ENCODE results near the gene EXD2. TPM values are rescaled to one million over a fixed set of nuclear protein-coding genes. Genes with fewer than 3 reads are reported as not detected.
"Not testable (repeated sequence)": the region's sequence is repeated elsewhere in the genome, so short reads cannot be mapped to it uniquely, and the experiment has no call there.

EXD2 gene
- total and polyA plus RNA-seq, 11 donors = 7.2 to 20.9 (median 16.1) TPM

GRCh38 chr14:69288956-69289705 lies 97.8 kb downstream of the EXD2 start:
- DNase-seq (peak in 1 of 5 donors; percentile 15), ATAC-seq (no peak)
- TF ChIP-seq CTCF (IDR thresholded peaks at IDR 0.05) = no peak
- H3K4me3 ChIP-seq = no peak overlapping the region
- intact Hi-C loops (cut with DNase I) = loop anchor here in 2 of 10 donors (1.0 to 2.0 kb wide), 4 partner anchors 28 to 46 kb away; partner anchors contain the start of gene GALNT16 (in 1 of the 2)
- no peaks in the 10 kb centered on the region for H3K9me3 ChIP-seq
- H3K27ac ChIP-seq = peak overlapping the region in 10 of 12 donors; percentile 12 to 72 (median 64)
- WGBS, 4 donors = 86 to 94% (median 91%) methylated on average over 8 to 9 of the region's 9 CpGs
- no peaks in the 10 kb centered on the region for H3K36me3 ChIP-seq
- no peaks in the 10 kb centered on the region for H3K27me3 ChIP-seq
- H3K4me1 ChIP-seq = peaks cover 3 to 71% (median 50%) of the 10 kb centered on the region in 12 donors

GRCh38 chr14:69289811-69290520 lies 98.7 kb downstream of the EXD2 start:
- H3K36me3 ChIP-seq = no peaks in the 10 kb centered on the region
- no peak overlapping the region for H3K4me3 ChIP-seq
- DNase-seq (peak in 3 of 5 donors; percentile 46 to 56 (median 55)), ATAC-seq (peak in 2 of 4 donors; percentile 39 to 52)
- intact Hi-C loops (cut with DNase I) = loop anchor here in 3 of 10 donors (2.0 kb wide), 3 partner anchors 27 to 47 kb away; partner anchors contain the start of gene GALNT16 (in 2 of the 3)
- no peaks in the 10 kb centered on the region for H3K9me3 ChIP-seq
- peak overlapping the region in 10 of 12 donors; percentile 15 to 72 (median 64) for H3K27ac ChIP-seq
- peaks cover 3 to 67% (median 47%) of the 10 kb centered on the region in 12 donors for H3K4me1 ChIP-seq
- TF ChIP-seq CTCF (IDR thresholded peaks at IDR 0.05) (no peak), POLR2A (IDR thresholded peaks at IDR 0.05) (no peak)
- WGBS, 4 donors = 62 to 72% (median 65%) methylated on average over 13 of the region's 13 CpGs
- no peaks in the 10 kb centered on the region for H3K27me3 ChIP-seq

GRCh38 chr14:69290881-69291280 lies 99.6 kb downstream of the EXD2 start:
- WGBS, 4 donors = 92 to 96% (median 94%) methylated on average over 7 of the region's 7 CpGs
- not testable (repeated sequence) for H3K9me3 ChIP-seq, H3K27me3 ChIP-seq, H3K36me3 ChIP-seq, H3K4me3 ChIP-seq, DNase-seq, ATAC-seq
- intact Hi-C loops (cut with DNase I) = loop anchor here in 1 of 10 donors (2.0 kb wide), 1 partner anchor 30 kb away; the partner anchor contains the start of gene GALNT16
- peaks cover 3 to 67% (median 47%) of the 10 kb centered on the region in 12 donors for H3K4me1 ChIP-seq
- peak overlapping the region in 10 of 12 donors; percentile 15 to 69 (median 56) for H3K27ac ChIP-seq

GRCh38 chr14:69291396-69291795 lies 100.1 kb downstream of the EXD2 start:
- Histone ChIP-seq H3K4me3 (no peak overlapping the region), H3K27me3 (no peaks in the 10 kb centered on the region), H3K4me1 (peaks cover 3 to 67% (median 47%) of the 10 kb centered on the region in 12 donors), H3K36me3 (no peaks in the 10 kb centered on the region), H3K9me3 (no peaks in the 10 kb centered on the region), H3K27ac (peak overlapping the region in 10 of 12 donors; percentile 3 to 69 (median 52))
- TF ChIP-seq CTCF (IDR thresholded peaks at IDR 0.05) (no peak), POLR2A (IDR thresholded peaks at IDR 0.05) (no peak)
- WGBS, 4 donors = 41 to 56% (median 47%) methylated on average over 5 of the region's 5 CpGs
- DNase-seq = no peak
- ATAC-seq = peak in 3 of 4 donors; percentile 3 to 12 (median 4)
- intact Hi-C loops (cut with DNase I) = loop anchor here in 1 of 10 donors (2.0 kb wide), 1 partner anchor 31 kb away; the partner anchor contains the start of gene GALNT16
